SH-SY5Y (cell line): ENCODE results near the gene HOXC10.

Experiments
- GATA2 ChIP-seq: IDR thresholded peaks from 2 replicates; pipeline ENCODE4 v1.6.1; 2011; ENCODE audit warnings: mild to moderate bottlenecking, low read depth, low read length
- GATA3 ChIP-seq: IDR thresholded peaks from 2 replicates; pipeline ENCODE4 v1.6.1; 2011; ENCODE audit warnings: low read depth, mild to moderate bottlenecking, low read length, moderate library complexity

The HOXC10 gene

DNA sequence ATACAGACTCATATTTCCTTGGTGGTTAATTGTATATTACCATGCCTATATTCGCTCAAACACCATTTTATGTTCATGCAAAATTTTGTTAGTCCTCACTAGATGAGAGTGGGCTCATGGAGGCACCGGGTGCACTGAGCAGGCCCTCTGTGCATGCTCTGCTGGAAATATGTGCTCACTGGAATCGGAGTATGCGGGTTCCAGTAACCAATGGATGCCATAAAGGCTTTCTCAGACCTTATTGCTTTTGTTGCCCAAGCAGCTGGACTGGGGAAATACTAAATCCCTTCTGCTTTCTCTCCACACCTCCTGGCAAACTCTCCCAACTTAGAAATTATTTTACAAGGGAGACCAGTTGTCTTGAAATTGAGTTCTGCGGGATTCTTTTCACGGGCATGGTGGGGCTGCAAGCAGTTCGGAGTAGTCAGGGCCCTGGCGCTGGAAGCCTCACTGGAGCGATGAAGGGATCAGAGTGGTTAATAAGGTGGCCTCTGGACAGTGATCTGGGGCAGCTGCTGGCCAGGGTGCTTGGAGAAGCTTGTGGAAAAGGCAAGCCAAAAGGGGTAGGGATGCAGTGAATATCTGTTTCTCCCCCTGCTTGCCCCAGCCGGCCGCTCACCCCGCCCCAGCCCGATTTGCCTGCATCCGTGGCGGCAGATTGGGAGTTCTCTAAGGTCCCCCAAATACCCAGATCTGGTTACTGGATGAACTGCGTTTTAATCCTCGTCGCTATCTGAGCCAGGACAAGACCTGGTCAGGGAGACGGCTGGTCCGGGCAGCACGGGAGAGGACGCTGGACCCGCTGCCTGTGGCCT lies 35.9 kb downstream of the HOXC10 start:
- TF ChIP-seq GATA3 = no peak
- TF ChIP-seq GATA2 = no peak

DNA sequence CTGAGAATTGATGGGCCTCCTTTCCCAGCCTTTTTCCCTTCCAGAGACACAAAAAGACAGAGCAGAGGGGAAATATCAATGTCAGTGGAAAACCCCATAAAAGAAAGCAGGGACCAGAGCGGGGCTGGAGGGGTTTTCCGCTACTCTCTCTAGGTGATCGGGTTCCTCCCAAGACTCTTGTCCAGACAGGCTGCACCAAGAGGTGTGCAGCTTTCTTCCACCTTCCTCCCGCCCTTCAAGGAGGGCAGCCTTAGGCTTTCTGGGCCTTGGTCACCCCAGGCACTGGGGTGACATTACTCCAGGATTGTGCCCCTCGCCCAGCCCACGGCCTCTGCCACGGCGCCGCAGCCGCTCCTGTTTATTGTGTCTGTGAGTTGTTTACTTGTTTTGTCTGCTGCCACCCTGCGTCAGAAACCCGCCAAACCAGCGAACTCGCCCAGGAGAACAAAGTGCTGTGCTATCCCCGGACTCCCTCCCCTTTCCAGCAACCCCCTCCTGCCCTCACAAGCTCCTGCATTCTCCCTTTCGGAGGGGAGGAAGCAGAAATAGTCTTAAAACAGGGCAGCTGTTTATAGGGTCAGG lies 36.6 kb downstream of the HOXC10 start:
- no peak for TF ChIP-seq GATA2
- TF ChIP-seq GATA3 = no peak

DNA sequence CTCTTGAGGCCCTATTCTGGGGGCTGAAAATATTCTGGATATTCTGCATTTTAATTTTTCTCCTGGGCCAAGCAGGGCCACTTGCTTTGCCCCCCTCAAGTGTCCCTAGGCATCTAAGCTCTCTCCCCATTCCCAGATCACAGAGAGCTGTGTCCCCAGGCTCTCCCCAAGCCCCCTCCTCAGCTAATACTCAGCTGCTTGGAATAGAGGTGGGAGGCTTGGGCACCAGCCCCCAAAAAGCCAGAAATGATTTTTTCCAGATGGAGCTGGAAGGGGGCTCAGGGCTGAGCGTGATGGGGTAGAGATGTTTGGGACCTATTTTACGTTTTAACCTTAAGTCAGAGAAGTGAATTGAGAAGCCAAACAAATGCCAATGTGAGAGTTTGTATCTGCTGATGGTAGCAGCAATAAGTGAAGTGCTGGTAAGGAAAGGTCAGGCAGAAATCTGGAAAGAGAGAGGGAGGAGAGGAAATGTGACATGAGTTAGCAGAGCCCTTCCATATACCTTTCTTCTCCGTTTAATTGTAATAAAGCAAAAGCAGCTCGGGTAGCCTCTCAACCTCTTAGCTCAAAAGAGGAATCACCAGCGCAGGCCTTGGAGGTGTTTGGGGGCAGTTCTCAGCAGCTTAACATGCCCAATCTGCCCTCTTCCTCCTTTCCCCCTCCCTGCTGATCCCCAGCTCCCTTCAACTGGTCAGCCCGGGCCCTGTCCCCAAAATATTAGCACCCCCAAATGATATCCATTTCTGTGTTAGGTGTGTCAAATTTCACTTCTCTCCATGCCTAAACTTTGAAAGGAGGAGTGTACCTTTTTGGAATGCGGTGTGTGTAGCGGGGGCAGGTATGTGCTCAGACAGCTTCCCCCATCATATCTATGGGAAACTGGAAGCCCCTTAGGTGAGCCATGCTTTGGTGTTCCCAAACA lies 38.3 kb downstream of the HOXC10 start:
- TF ChIP-seq GATA2 (no peak), GATA3 (no peak)

DNA sequence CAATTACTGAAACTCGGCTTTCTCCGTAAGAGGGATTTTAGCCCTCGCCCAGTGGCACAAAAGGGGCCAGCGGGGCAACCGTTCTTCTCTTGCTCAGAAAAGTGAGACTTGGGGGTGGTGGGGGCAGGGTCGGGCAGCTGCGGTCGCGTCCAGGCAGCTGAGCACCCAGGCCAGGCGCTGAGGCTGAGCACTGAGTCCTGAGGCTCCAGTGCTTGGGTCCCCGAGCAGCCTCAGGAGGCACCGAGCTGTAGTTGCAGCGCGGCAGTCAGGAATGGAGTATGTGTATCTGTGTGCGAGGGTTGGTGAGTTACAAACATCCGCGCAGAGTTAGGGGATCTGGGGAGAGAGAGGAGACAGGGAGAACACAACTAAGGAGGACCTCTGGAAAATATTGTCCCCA lies 39.2 kb downstream of the HOXC10 start:
- no peak for TF ChIP-seq GATA2
- TF ChIP-seq GATA3 = no peak

DNA sequence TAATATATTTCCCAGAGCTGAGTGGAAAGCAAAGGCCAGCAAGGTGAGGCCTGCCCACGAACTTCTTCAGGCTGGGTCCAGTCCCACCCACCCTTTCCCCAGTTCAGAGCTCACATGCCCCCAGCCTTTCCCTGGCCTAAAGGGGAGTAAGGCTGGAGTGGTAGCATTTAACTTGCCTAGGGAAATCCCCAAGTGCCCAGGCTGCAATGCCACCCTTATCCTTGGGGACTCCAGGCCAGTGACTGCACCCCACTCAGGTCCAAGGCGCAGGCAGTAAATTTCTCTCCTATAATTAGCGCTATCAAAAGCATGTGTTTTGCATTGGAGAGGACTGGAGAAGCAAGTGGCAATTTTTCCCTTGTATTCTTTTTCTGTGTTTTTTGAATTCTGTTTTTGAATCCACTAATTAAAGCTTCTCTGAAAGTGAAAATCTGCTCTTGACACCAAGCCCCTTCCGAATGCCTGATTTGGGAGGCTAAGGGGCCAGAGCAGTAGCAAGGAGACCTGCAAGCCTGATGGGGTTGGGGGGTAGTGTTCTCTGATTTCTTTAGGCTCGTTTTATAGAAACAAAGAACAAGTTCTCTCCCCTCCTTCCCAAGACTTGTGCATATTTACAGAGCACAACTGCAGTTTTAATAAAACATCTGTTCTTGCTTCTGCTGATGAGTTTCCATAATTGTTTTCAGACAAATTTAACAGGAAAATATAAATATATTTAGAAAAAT lies 39.8 kb downstream of the HOXC10 start:
- TF ChIP-seq GATA2 (no peak), GATA3 (no peak)

DNA sequence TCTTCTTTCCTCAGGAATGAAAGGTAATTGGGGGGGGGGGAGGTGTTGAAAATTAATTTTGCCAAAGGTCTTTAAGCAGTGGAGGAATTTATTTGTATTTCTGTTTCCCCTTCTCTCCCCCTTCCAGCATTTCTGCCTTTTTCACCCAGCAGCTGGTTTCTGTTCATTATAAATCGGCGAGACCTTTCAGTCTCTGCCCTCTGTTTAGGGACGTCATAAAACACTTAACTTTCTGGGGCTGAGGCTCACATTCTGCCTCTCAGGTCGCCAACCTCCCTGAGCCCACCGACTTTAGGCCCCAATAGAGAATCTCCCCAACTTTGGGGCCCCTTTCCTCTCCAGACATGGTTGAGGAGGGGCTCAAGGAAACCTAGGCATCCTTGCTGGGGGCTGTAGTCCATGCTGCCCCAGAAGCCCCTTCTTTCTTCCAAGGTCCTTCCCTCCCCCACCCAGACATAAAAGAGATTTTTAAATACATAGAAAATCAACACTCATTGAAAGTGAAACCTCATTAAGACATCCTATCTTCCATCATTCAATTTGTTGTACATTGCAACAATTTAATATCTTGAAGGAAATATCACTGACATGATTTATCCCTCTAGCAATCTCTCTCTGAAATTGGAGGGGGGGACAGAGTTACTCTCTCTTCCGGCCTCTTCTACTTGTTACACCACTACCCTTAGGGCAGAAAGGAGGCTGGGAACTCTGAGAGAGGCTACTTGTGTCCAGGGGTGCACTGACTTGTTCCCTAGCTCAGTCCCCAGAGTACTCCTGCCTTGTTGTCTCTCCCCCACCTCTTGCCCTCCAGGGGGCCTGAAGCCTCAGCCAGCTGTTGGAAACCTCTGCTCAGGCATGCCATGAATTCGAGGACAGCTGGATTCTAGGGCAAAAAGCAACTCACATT lies 40.8 kb downstream of the HOXC10 start:
- no peak for TF ChIP-seq GATA2
- TF ChIP-seq GATA3 = no peak

DNA sequence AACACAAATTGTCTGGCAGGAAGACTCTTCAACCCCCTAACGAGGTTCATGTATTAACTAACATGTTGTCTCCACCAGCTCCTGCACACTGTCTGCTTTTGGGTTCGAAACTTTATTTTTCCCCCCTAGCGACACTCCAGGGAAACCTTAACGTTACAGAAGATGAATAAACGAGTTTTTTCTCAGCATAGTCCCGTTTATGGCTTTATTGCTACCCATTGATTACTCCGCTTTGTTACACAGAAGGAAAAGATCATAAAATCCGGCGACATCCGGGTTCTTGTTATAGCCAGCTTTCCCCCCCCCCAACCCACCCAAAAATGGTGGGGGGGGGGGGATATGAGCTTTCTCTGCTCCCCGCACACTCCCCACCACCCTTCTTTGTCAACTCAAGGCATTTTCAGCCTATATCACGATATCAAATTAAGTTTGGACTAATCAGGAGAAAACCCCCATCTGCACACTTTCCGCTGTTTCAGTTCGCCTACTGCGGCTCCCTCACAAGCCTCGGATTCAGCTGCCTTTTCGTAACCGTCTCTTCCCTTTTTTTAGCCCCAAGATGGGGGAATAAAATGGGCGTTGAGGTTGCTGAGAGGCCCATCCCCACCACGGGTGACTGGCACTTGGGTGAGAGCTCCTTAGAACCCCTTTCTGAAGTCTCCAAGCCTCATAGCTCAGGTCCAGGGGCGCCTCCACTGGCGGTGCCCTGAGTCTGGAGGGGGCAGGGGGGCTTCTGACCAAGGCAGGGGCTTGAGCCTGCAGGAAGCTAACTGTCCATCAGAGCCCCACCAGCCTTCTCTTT lies 41.9 kb downstream of the HOXC10 start:
- no peak for TF ChIP-seq GATA3
- no peak for TF ChIP-seq GATA2

DNA sequence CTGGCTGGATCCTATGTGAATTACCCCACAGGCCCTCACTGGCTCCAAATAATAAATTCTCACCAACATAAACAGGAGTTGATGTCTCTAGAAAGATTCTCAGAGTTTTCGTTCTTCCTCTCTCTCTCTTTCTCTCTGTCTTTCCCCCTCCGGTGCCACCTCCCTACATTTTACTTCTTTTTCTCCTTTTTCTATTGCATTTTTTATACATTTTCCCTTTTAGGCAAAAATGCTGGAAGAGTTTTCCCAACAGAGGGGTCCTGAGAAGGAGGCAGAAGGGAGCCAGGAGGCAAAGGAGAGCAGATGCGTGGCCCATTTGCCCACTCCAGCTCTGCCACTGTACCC lies 42.5 kb downstream of the HOXC10 start:
- no peak for TF ChIP-seq GATA2
- no peak for TF ChIP-seq GATA3

DNA sequence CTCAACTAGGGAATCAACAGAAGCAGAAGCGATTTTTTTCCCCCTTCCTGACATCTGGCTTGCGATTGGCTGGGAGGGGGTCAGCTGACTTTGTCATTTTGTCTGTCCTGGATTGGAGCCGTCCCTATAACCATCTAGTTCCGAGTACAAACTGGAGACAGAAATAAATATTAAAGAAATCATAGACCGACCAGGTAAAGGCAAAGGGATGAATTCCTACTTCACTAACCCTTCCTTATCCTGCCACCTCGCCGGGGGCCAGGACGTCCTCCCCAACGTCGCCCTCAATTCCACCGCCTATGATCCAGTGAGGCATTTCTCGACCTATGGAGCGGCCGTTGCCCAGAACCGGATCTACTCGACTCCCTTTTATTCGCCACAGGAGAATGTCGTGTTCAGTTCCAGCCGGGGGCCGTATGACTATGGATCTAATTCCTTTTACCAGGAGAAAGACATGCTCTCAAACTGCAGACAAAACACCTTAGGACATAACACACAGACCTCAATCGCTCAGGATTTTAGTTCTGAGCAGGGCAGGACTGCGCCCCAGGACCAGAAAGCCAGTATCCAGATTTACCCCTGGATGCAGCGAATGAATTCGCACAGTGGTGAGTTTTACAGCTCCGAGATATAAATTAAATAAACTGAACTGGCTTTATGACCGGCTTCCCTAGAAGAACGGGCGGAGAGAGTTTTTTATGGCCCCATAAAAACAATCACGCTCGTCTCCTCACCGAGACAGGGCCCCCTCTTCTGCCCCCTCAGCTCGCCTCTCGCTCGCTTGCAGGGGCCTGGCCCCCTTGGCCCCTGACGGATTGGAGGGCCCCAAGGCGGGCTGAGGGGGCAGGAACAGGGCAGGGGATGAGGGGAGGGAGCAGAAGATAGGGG lies 43.6 kb downstream of the HOXC10 start, which contains the start of gene HOXC6:
Gene HOXC6 (plus strand): TSS at position 127 of the 888 bp plus-strand sequence. CDS start 82 bp downstream, at position 209.
- no peak for TF ChIP-seq GATA3
- no peak for TF ChIP-seq GATA2

DNA sequence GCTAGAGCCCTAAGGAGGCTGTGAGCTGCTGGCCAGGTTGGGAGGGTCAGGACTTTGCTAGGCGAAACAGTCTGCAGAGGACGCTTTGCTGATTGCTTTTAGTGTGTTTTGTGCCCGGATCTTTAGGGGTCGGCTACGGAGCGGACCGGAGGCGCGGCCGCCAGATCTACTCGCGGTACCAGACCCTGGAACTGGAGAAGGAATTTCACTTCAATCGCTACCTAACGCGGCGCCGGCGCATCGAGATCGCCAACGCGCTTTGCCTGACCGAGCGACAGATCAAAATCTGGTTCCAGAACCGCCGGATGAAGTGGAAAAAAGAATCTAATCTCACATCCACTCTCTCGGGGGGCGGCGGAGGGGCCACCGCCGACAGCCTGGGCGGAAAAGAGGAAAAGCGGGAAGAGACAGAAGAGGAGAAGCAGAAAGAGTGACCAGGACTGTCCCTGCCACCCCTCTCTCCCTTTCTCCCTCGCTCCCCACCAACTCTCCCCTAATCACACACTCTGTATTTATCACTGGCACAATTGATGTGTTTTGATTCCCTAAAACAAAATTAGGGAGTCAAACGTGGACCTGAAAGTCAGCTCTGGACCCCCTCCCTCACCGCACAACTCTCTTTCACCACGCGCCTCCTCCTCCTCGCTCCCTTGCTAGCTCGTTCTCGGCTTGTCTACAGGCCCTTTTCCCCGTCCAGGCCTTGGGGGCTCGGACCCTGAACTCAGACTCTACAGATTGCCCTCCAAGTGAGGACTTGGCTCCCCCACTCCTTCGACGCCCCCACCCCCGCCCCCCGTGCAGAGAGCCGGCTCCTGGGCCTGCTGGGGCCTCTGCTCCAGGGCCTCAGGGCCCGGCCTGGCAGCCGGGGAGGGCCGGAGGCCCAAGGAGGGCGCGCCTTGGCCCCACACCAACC lies 44.8 kb downstream of the HOXC10 start:
- TF ChIP-seq GATA2 = no peak

DNA sequence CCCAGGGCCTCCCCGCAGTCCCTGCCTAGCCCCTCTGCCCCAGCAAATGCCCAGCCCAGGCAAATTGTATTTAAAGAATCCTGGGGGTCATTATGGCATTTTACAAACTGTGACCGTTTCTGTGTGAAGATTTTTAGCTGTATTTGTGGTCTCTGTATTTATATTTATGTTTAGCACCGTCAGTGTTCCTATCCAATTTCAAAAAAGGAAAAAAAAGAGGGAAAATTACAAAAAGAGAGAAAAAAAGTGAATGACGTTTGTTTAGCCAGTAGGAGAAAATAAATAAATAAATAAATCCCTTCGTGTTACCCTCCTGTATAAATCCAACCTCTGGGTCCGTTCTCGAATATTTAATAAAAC lies 45.5 kb downstream of the HOXC10 start:
- no peak for TF ChIP-seq GATA3
- no peak for TF ChIP-seq GATA2
